ENCODE results near the gene GOLGA6D.
"Not testable (repeated sequence)": the region's sequence is repeated elsewhere in the genome, so short reads cannot be mapped to it uniquely, and the experiment has no call there.

Gene GOLGA6D, protein sequence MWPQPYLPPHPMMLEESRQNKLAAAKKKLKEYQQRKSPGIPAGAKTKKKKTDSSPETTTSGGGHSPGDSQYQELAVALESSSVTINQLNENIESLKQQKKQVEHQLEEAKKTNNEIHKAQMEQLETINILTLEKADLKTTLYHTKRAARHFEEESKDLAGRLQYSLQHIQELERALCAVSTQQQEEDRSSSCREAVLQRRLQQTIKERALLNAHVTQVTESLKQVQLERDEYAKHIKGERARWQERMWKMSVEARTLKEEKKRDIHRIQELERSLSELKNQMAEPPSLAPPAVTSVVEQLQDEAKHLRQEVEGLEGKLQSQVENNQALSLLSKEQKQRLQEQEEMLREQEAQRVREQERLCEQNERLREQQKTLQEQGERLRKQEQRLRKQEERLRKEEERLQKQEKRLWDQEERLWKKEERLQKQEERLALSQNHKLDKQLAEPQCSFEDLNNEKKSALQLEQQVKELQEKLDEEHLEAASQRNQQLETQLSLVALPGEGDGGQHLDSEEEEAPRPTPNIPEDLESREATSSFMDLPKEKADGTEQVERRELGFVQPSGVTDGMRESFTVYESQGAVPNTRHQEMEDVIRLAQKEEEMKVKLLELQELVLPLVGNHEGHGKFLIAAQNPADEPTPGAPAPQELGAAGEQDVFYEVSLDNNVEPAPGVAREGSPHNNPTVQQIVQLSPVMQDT
- total RNA-seq = 0 reads per million in 3 donors

DNA sequence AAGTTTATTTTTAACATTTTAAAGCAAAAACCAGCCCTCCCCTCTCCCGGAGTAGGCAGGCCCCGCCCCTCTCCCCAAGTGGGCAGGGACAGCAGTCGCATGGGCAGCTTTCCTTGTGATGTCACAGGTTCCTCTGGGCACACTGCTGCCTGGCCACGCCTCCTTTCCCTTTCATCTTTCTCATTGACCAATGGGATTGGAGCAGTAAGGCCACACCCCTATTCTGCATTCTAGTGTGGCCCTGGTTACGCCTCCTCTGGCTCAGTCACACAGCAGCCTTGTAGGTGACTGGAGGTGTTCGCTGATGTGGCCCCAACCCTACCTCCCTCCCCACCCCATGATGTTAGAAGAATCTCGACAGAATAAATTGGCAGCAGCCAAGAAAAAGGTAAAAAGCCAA, at the start of gene GOLGA6D:
Gene GOLGA6D, plus strand, starts transcription at position 264 of the 400 bp plus-strand sequence. Its CDS starts 41 bp downstream, at position 305.
- H3K27ac ChIP-seq (ENCODE audit: insufficient read depth, low read length, poor library complexity, severe bottlenecking); H3K4me3 ChIP-seq (ENCODE audit: insufficient read depth, low read depth, low read length, poor library complexity, severe bottlenecking); H3K36me3 ChIP-seq (ENCODE audit: control insufficient read depth, insufficient read depth, low read length); H3K27me3 ChIP-seq (replicated peaks; ENCODE audit: control insufficient read depth, insufficient read depth, low read length, poor library complexity, severe bottlenecking); H3K4me1 ChIP-seq (ENCODE audit: control insufficient read depth, insufficient read depth, low read length, poor library complexity, severe bottlenecking); DNase-seq; H3K9me3 ChIP-seq (ENCODE audit: control insufficient read depth, low read length): not testable (repeated sequence)

DNA sequence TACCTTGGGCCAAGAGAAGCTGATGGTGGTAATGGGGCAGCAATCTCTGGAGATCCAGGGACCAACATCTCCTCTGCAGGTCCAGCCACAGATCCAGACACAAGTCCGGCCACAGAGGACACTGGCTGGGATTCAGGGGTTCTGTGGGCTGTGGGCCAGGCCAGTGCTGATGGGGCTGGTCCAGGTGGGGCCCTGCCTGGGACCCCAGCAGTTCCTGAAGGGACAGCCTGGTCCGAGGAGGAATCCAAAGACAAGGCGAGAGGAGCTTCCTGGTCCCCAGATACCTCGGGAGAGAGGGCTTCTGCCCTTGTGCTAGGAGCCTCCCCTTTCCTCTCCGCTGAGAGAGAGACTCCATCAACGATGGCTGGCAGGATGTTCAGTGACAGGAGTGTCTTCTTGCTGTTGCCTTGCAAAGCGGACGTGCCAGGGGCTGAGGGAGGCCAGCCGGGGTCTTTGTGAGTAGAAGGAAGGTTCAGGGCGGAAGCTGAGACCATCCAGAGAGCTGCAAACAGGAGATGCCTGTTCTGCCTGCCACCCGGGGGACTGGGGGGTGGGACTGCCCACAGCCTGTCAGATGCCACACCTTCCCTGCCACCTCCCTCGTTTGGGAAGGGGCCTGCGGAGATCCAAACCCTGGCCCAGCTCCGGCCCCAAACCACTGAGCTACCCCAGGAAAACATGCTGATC, 49.0 kb upstream of the GOLGA6D start:
- no peak overlapping the region for H3K4me3 ChIP-seq (ENCODE audit: insufficient read depth, low read depth, low read length, poor library complexity, severe bottlenecking)
- H3K27me3 ChIP-seq (replicated peaks; ENCODE audit: control insufficient read depth, insufficient read depth, low read length, poor library complexity, severe bottlenecking) = no peaks in the 10 kb centered on the region
- no peaks in the 10 kb centered on the region for H3K4me1 ChIP-seq (ENCODE audit: control insufficient read depth, insufficient read depth, low read length, poor library complexity, severe bottlenecking)
- no peaks in the 10 kb centered on the region for H3K36me3 ChIP-seq (ENCODE audit: control insufficient read depth, insufficient read depth, low read length)
- no peaks in the 10 kb centered on the region for H3K9me3 ChIP-seq (ENCODE audit: control insufficient read depth, low read length)
- DNase-seq = no peak
- H3K27ac ChIP-seq (ENCODE audit: insufficient read depth, low read length, poor library complexity, severe bottlenecking) = no peak overlapping the region

DNA sequence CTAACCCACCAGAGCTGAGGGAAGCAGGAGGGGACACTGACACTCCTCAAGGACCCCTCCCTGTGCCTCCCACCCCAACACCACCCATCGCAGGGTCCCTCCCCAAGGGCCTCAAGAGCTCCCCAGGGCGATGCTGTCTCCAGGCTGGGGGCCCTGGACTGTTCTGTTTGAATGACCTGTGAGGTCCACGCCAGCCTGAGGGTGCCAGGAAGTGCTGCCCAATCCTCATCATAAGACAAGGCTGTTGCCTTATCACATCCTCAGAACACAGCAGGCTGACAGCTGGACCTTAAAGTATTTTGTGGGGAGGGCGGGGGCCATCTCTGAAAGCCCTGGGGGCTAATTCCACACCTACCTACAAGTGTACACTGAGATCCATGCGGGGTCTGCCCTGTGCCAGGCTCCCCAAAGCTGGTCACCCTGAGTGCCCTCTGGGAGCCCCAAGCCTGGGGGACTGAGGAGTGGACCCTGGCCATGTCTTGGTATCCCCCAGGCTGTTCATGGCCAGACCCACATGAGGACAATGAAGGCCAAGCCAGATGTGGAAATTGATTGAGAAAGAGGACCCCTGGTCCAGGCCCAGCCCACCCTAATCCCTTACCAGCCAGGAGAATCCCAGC, 48.3 kb upstream of the GOLGA6D start:
- no peak for DNase-seq
- Histone ChIP-seq H3K4me3 (ENCODE audit: insufficient read depth, low read depth, low read length, poor library complexity, severe bottlenecking) (no peak overlapping the region), H3K36me3 (ENCODE audit: control insufficient read depth, insufficient read depth, low read length) (no peaks in the 10 kb centered on the region), H3K27ac (ENCODE audit: insufficient read depth, low read length, poor library complexity, severe bottlenecking) (no peak overlapping the region), H3K27me3 (replicated peaks; ENCODE audit: control insufficient read depth, insufficient read depth, low read length, poor library complexity, severe bottlenecking) (peaks cover 3% of the 10 kb centered on the region), H3K9me3 (ENCODE audit: control insufficient read depth, low read length) (no peaks in the 10 kb centered on the region), H3K4me1 (ENCODE audit: control insufficient read depth, insufficient read depth, low read length, poor library complexity, severe bottlenecking) (no peaks in the 10 kb centered on the region)

DNA sequence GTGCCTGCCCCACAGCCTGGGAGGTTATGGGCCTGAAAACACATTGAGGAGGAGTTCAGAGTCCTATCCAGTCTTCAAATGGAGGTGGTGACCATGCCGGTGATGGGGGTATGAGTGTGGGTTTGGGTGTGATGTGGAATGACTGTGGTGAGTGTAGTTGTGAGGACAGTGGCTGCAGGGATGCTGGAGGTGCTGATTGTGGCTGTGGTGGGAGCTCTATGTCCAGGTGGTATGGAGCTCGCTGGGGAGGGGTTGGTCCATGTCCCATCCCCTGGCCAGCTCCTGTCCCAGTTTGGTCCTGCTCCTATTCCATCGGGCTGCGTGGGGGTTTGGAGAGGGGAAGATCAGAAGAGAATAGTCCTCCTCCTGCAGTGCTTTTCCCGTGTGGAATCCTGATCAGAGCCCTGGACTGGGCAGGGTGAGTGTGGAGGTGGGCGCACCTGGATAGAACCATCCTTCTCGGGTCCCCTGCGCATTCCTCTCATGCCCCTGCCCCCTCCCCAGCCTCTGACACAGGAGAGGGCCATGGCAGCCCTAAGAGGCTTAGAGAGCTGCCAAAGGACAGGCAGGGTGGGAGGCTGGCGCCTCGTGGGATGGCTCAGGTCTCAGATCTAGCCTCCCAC, 47.5 kb upstream of the GOLGA6D start:
- Histone ChIP-seq H3K27ac (ENCODE audit: insufficient read depth, low read length, poor library complexity, severe bottlenecking) (no peak overlapping the region), H3K4me3 (ENCODE audit: insufficient read depth, low read depth, low read length, poor library complexity, severe bottlenecking) (no peak overlapping the region), H3K9me3 (ENCODE audit: control insufficient read depth, low read length) (no peaks in the 10 kb centered on the region), H3K27me3 (replicated peaks; ENCODE audit: control insufficient read depth, insufficient read depth, low read length, poor library complexity, severe bottlenecking) (peaks cover 3% of the 10 kb centered on the region), H3K4me1 (ENCODE audit: control insufficient read depth, insufficient read depth, low read length, poor library complexity, severe bottlenecking) (no peaks in the 10 kb centered on the region), H3K36me3 (ENCODE audit: control insufficient read depth, insufficient read depth, low read length) (no peaks in the 10 kb centered on the region)
- DNase-seq = no peak

DNA sequence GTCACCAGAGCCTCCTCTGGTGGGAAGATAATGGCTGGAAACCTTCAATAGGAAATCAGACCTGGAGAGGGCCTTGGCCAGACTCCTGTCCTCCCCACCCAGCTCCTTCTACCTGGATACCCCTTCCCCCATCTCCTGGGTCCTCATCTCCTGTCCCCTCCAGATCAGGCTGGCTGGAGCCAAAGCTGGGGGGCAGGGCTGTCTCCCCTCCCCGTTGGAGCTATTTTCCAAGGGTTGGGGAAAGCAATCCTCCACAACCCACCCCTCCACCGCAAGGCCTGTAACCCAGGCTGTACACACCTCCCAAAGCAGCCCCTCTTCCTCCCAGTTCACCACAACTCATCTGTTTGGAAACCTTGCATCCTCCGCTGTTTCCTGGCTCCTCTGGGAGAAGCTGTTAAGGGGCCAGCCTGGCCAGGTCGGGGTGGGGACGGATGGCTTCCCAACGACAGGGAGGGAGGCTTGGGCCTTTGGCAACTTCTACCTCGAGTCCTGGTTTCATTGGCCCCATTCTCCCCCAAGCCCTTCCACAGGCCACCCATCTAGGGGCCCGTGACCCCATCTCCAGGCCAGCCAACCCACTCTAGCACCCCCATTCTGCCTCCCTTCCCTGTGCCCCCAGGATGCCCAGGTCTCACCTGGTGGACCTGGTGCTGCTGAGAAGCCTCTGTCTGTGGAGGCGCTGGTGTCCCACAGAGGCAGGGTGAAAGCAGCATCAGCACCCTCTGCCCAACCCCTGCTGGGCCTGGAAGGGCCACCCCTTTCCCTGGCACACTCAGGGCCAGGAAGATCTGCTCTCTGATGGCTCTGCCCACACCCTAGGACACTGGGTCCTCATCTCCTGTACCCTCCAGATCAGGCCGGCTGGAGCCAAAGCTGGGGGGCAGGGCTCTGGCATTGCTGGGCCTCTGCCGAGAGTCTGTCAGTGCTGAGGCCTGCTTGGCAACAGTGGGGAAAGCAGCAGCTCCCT, 46.6 kb upstream of the GOLGA6D start:
- Histone ChIP-seq H3K4me3 (ENCODE audit: insufficient read depth, low read depth, low read length, poor library complexity, severe bottlenecking) (no peak overlapping the region), H3K27me3 (replicated peaks; ENCODE audit: control insufficient read depth, insufficient read depth, low read length, poor library complexity, severe bottlenecking) (peaks cover 3% of the 10 kb centered on the region), H3K9me3 (ENCODE audit: control insufficient read depth, low read length) (no peaks in the 10 kb centered on the region), H3K36me3 (ENCODE audit: control insufficient read depth, insufficient read depth, low read length) (no peaks in the 10 kb centered on the region), H3K4me1 (ENCODE audit: control insufficient read depth, insufficient read depth, low read length, poor library complexity, severe bottlenecking) (no peaks in the 10 kb centered on the region), H3K27ac (ENCODE audit: insufficient read depth, low read length, poor library complexity, severe bottlenecking) (no peak overlapping the region)
- no peak for DNase-seq

DNA sequence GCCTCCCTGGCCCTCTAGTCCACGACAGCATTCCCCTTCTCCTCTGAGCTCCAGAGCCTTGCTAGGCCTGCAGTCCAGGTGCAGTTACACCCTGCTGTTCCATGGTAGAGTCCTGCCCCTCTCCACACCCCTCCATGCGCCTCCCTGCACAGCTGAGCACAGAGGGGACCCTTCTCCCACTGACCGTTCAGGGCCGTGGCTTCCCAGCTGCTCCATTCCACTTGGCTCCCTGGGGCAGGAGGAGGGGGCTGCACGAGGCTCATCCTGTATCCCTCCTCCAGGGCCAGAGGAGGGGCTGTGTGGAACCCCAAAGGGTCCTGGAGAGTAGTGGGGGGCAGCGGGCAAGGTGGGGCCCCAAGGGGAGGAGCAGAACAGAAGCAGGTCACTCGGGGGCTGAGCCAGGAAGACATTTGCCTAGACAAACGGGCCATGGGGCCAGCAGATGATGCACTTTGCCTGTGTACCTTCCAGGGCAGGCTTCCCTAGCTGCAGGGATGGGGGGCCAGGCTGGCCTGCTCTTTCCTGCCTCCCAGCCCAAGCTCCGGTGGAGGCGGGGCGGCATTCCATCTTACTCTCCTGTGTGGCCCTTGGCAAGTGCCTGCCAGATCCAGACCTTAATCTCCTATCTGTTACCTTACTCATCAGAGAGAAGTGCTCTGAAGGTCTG, 45.2 kb upstream of the GOLGA6D start:
- Histone ChIP-seq H3K36me3 (ENCODE audit: control insufficient read depth, insufficient read depth, low read length) (no peaks in the 10 kb centered on the region), H3K9me3 (ENCODE audit: control insufficient read depth, low read length) (no peaks in the 10 kb centered on the region), H3K4me1 (ENCODE audit: control insufficient read depth, insufficient read depth, low read length, poor library complexity, severe bottlenecking) (no peaks in the 10 kb centered on the region), H3K27me3 (replicated peaks; ENCODE audit: control insufficient read depth, insufficient read depth, low read length, poor library complexity, severe bottlenecking) (peaks cover 3% of the 10 kb centered on the region), H3K27ac (ENCODE audit: insufficient read depth, low read length, poor library complexity, severe bottlenecking) (no peak overlapping the region), H3K4me3 (ENCODE audit: insufficient read depth, low read depth, low read length, poor library complexity, severe bottlenecking) (no peak overlapping the region)
- DNase-seq = no peak

DNA sequence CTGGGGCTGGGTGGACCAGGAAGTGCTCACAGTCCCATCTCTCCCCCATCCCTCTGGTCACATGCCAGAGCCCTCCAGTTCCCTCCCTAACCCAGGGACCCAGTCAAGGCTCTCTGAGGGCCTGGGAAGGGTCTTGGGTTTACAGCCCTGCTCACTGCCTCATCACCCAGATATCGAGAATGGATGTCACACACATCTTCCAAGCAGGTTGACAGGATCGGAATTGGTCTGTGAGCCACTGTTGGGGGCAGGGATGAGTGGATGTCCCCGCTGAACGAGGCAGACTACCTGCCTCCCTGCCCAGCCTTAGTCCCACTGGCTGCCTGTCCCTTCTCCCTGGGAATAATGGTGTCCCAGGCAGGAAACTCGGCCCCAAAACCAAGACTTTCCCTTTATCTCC, 44.5 kb upstream of the GOLGA6D start:
- no peak overlapping the region for H3K4me3 ChIP-seq (ENCODE audit: insufficient read depth, low read depth, low read length, poor library complexity, severe bottlenecking)
- H3K4me1 ChIP-seq (ENCODE audit: control insufficient read depth, insufficient read depth, low read length, poor library complexity, severe bottlenecking) = no peaks in the 10 kb centered on the region
- no peak for DNase-seq
- H3K36me3 ChIP-seq (ENCODE audit: control insufficient read depth, insufficient read depth, low read length) = no peaks in the 10 kb centered on the region
- H3K9me3 ChIP-seq (ENCODE audit: control insufficient read depth, low read length) = no peaks in the 10 kb centered on the region
- H3K27ac ChIP-seq (ENCODE audit: insufficient read depth, low read length, poor library complexity, severe bottlenecking) = no peak overlapping the region
- peaks cover 3% of the 10 kb centered on the region for H3K27me3 ChIP-seq (replicated peaks; ENCODE audit: control insufficient read depth, insufficient read depth, low read length, poor library complexity, severe bottlenecking)

DNA sequence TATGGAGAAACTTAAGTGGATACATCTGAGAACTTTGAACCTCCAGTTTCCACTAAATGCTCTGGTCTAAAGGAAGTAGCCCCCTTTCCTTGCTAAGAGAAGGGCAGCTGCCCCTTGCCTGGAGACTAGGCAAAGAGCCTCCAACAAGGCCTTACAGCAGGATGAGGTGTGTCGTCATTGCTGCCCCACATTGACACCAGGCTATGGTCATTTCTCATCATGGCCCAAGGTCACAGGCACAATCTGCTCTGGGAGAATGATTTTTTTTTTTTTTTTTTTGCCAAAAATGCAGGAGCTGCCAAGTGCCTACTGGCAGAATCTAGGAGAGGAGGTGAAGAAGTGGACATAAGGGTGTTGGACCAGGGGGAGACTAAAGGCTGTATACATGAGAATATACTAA, 36.9 kb upstream of the GOLGA6D start:
- H3K9me3 ChIP-seq (ENCODE audit: control insufficient read depth, low read length); DNase-seq; H3K4me3 ChIP-seq (ENCODE audit: insufficient read depth, low read depth, low read length, poor library complexity, severe bottlenecking); H3K27me3 ChIP-seq (replicated peaks; ENCODE audit: control insufficient read depth, insufficient read depth, low read length, poor library complexity, severe bottlenecking); H3K4me1 ChIP-seq (ENCODE audit: control insufficient read depth, insufficient read depth, low read length, poor library complexity, severe bottlenecking); H3K36me3 ChIP-seq (ENCODE audit: control insufficient read depth, insufficient read depth, low read length); H3K27ac ChIP-seq (ENCODE audit: insufficient read depth, low read length, poor library complexity, severe bottlenecking): not testable (repeated sequence)
